Measurements from ENCODE around the gene BHLHA9.

The BHLHA9 gene

GRCh38 chr17:1255041-1255440, 15.2 kb upstream of the BHLHA9 start:
- DNase-seq (ENCODE audit: low spot score), result no peak

GRCh38 chr17:1256699-1257098, 13.5 kb upstream of the BHLHA9 start:
- no peak for DNase-seq (ENCODE audit: low spot score)

- no peak for DNase-seq (ENCODE audit: low spot score)
Measured at GRCh38 chr17:1260086-1260769, 10.0 kb upstream of the BHLHA9 start.

- DNase-seq (ENCODE audit: low spot score), result no peak
Measured at GRCh38 chr17:1260770-1261161, 9.5 kb upstream of the BHLHA9 start.

GRCh38 chr17:1264196-1264595, 6.0 kb upstream of the BHLHA9 start:
- DNase-seq (ENCODE audit: low spot score), result no peak

GRCh38 chr17:1267471-1267943, 2.7 kb upstream of the BHLHA9 start:
- no peak for DNase-seq (ENCODE audit: low spot score)

GRCh38 chr17:1271030-1271423, 783 bp downstream of the BHLHA9 start:
- no peak for DNase-seq (ENCODE audit: low spot score)

GRCh38 chr17:1271441-1271840, 1.2 kb downstream of the BHLHA9 start:
- no peak for DNase-seq (ENCODE audit: low spot score)

- no peak for DNase-seq (ENCODE audit: low spot score)
Measured at GRCh38 chr17:1272701-1273100, 2.5 kb downstream of the BHLHA9 start.

- DNase-seq (ENCODE audit: low spot score), result no peak
Measured at GRCh38 chr17:1273492-1274244, 3.4 kb downstream of the BHLHA9 start.

- DNase-seq (ENCODE audit: low spot score), result no peak
Measured at GRCh38 chr17:1274245-1274608, 4.0 kb downstream of the BHLHA9 start.

- no peak for DNase-seq (ENCODE audit: low spot score)
Measured at GRCh38 chr17:1275205-1275961, 5.1 kb downstream of the BHLHA9 start.

GRCh38 chr17:1275962-1276736, 5.9 kb downstream of the BHLHA9 start:
- peak; percentile 74 for DNase-seq (ENCODE audit: low spot score)

GRCh38 chr17:1280652-1281051, 10.4 kb downstream of the BHLHA9 start:
- no peak for DNase-seq (ENCODE audit: low spot score)

GRCh38 chr17:1286379-1287106, 16.3 kb downstream of the BHLHA9 start:
- DNase-seq (ENCODE audit: low spot score), result no peak

GRCh38 chr17:1289695-1290094, 19.5 kb downstream of the BHLHA9 start:
- DNase-seq (ENCODE audit: low spot score), result no peak

- DNase-seq (ENCODE audit: low spot score), result no peak
Measured at GRCh38 chr17:1290676-1291075, 20.4 kb downstream of the BHLHA9 start.

- DNase-seq (ENCODE audit: low spot score), result no peak
Measured at GRCh38 chr17:1294157-1294717, 24.0 kb downstream of the BHLHA9 start.

- DNase-seq (ENCODE audit: low spot score), result no peak
Measured at GRCh38 chr17:1298606-1299005, 28.4 kb downstream of the BHLHA9 start.

- no peak for DNase-seq (ENCODE audit: low spot score)
Measured at GRCh38 chr17:1299552-1300370, 29.5 kb downstream of the BHLHA9 start.
